BLaER1 treated with 17β-estradiol and CSF1 and Interleukin-3, amounts not matched to agents 10 nM and 100 nM (cell line): ENCODE measurements around the gene CELF5.

Experiments used
- H3K27ac ChIP-seq, 11 experiments: shearing (Covaris generic); formaldehyde crosslinking; 2 replicates each; pipeline ENCODE4 v1.8.1; 2022
- H3K27me3 ChIP-seq, 11 experiments: shearing (Covaris generic); formaldehyde crosslinking; 2 replicates each; pipeline ENCODE4 v1.8.1; 2022
- H3K36me3 ChIP-seq, 11 experiments: shearing (Covaris generic); formaldehyde crosslinking; 2 replicates each; pipeline ENCODE4 v1.8.1; 2022
- H3K4me1 ChIP-seq, 10 experiments: shearing (Covaris generic); formaldehyde crosslinking; 2 replicates each; pipeline ENCODE4 v1.8.1; 2022
- H3K4me2 ChIP-seq, 11 experiments: shearing (Covaris generic); formaldehyde crosslinking; 2 replicates each; pipeline ENCODE4 v1.8.1; 2022
- H3K4me3 ChIP-seq, 10 experiments: shearing (Covaris generic); formaldehyde crosslinking; 2 replicates each; pipeline ENCODE4 v1.8.1; 2022
- H3K9ac ChIP-seq, 11 experiments: shearing (Covaris generic); formaldehyde crosslinking; 2 replicates each; pipeline ENCODE4 v1.8.1; 2022
- H3K9me3 ChIP-seq, 11 experiments: shearing (Covaris generic); formaldehyde crosslinking; replicated peaks in 1 of 11; 2 replicates each; pipeline ENCODE4 v1.8.1; 2022
- H4K20me1 ChIP-seq, 11 experiments: shearing (Covaris generic); formaldehyde crosslinking; 2 replicates each; pipeline ENCODE4 v1.8.1; 2022
- Cebpa-rat ChIP-seq, 11 experiments: shearing (Covaris generic); IDR thresholded peaks; 2 replicates each; pipeline ENCODE4 v1.8.1; 2022

CELF5 gene

GRCh38 chr19:3275583-3276340 lies 51.3 kb downstream of the CELF5 start:
- H3K4me2 ChIP-seq, result peak overlapping the region; percentile 74 to 97 (median 92)
- TF ChIP-seq Cebpa-rat (IDR thresholded peaks at IDR 0.05), result no peak
- H3K4me3 ChIP-seq, result peak overlapping the region; percentile 61 to 75 (median 69)
- peak overlapping the region; percentile 62 to 77 (median 72); a peak in 21 of 22 replicates for H3K9ac ChIP-seq
- no peaks in the 10 kb centered on the region; a peak in 1 of 22 replicates for H3K36me3 ChIP-seq
- peaks cover 10 to 15% (median 12%) of the 10 kb centered on the region in 11 experiments for H3K9me3 ChIP-seq
- peaks cover 6 to 27% (median 16%) of the 10 kb centered on the region in 10 experiments for H3K4me1 ChIP-seq
- peak overlapping the region in 10 of 11 experiments; percentile 23 to 76 (median 60); a peak in 19 of 22 replicates for H3K27ac ChIP-seq
- peaks cover 0 to 6% (median 0%) of the 10 kb centered on the region in 11 experiments; a peak in 2 of 22 replicates for H4K20me1 ChIP-seq
- peaks cover 21 to 32% (median 24%) of the 10 kb centered on the region in 11 experiments for H3K27me3 ChIP-seq

GRCh38 chr19:3276341-3276799 lies 51.9 kb downstream of the CELF5 start:
- no peaks in the 10 kb centered on the region; a peak in 1 of 22 replicates for H3K36me3 ChIP-seq
- peak overlapping the region in 3 of 11 experiments; percentile 27 to 32 (median 27); a peak in 4 of 22 replicates for H3K4me2 ChIP-seq
- H3K9me3 ChIP-seq, result peaks cover 10 to 15% (median 12%) of the 10 kb centered on the region in 11 experiments
- H3K27me3 ChIP-seq, result peaks cover 16 to 26% (median 19%) of the 10 kb centered on the region in 11 experiments
- H4K20me1 ChIP-seq, result peaks cover 0 to 6% (median 0%) of the 10 kb centered on the region in 11 experiments; a peak in 2 of 22 replicates
- H3K4me3 ChIP-seq, result peak overlapping the region in 2 of 10 experiments; percentile 28 to 40; a peak in 1 of 20 replicates
- peaks cover 6 to 27% (median 16%) of the 10 kb centered on the region in 10 experiments for H3K4me1 ChIP-seq
- TF ChIP-seq Cebpa-rat (IDR thresholded peaks at IDR 0.05), result no peak
- no peak overlapping the region for H3K27ac ChIP-seq
- H3K9ac ChIP-seq, result no peak overlapping the region

- TF ChIP-seq Cebpa-rat (IDR thresholded peaks at IDR 0.05), result no peak
- Histone ChIP-seq H3K27ac (no peak overlapping the region), H4K20me1 (peaks cover 0 to 6% (median 0%) of the 10 kb centered on the region in 11 experiments; a peak in 1 of 22 replicates), H3K4me1 (peaks cover 6 to 27% (median 16%) of the 10 kb centered on the region in 10 experiments), H3K9me3 (peaks cover 7 to 10% (median 8%) of the 10 kb centered on the region in 11 experiments), H3K36me3 (no peaks in the 10 kb centered on the region; a peak in 1 of 22 replicates), H3K4me3 (no peak overlapping the region), H3K4me2 (no peak overlapping the region), H3K9ac (no peak overlapping the region), H3K27me3 (peaks cover 3 to 14% (median 6%) of the 10 kb centered on the region in 11 experiments; a peak in 18 of 22 replicates)
Measured at GRCh38 chr19:3277649-3278048, 53.2 kb downstream of the CELF5 start.

GRCh38 chr19:3278294-3278693 lies 53.8 kb downstream of the CELF5 start:
- Histone ChIP-seq H3K4me3 (no peak overlapping the region), H3K36me3 (no peaks in the 10 kb centered on the region), H3K9ac (no peak overlapping the region), H3K4me2 (no peak overlapping the region), H3K9me3 (peaks cover under 1 to 3% (median 2%) of the 10 kb centered on the region in 11 experiments; a peak in 19 of 22 replicates), H3K27ac (no peak overlapping the region), H3K27me3 (peaks cover 0 to 7% (median under 1%) of the 10 kb centered on the region in 11 experiments; a peak in 6 of 22 replicates), H4K20me1 (peaks cover 0 to 6% (median 0%) of the 10 kb centered on the region in 11 experiments; a peak in 1 of 22 replicates), H3K4me1 (peaks cover 6 to 24% (median 16%) of the 10 kb centered on the region in 10 experiments)
- no peak for TF ChIP-seq Cebpa-rat (IDR thresholded peaks at IDR 0.05)

- peaks cover 0 to 3% (median 0%) of the 10 kb centered on the region in 11 experiments; a peak in 1 of 22 replicates for H3K27me3 ChIP-seq
Measured at GRCh38 chr19:3278749-3279148, 54.3 kb downstream of the CELF5 start.

GRCh38 chr19:3279306-3279705 lies 54.8 kb downstream of the CELF5 start:
- Histone ChIP-seq H3K36me3 (no peaks in the 10 kb centered on the region), H3K4me1 (peaks cover 6 to 14% (median 13%) of the 10 kb centered on the region in 10 experiments), H3K4me3 (no peak overlapping the region), H3K9me3 (no peaks in the 10 kb centered on the region), H4K20me1 (no peaks in the 10 kb centered on the region), H3K27ac (no peak overlapping the region), H3K27me3 (no peaks in the 10 kb centered on the region), H3K9ac (no peak overlapping the region), H3K4me2 (no peak overlapping the region)
- TF ChIP-seq Cebpa-rat (IDR thresholded peaks at IDR 0.05), result no peak

More at GRCh38 chr19:3278749-3279148, 54.3 kb downstream of the CELF5 start:
- no peak overlapping the region for H3K27ac ChIP-seq
- TF ChIP-seq Cebpa-rat (IDR thresholded peaks at IDR 0.05), result no peak
- H3K9ac ChIP-seq, result no peak overlapping the region
- no peak overlapping the region for H3K4me2 ChIP-seq
- peaks cover 0 to 4% (median 0%) of the 10 kb centered on the region in 11 experiments; a peak in 1 of 22 replicates for H4K20me1 ChIP-seq
- no peak overlapping the region for H3K4me3 ChIP-seq
- H3K9me3 ChIP-seq, result no peaks in the 10 kb centered on the region
- no peaks in the 10 kb centered on the region for H3K36me3 ChIP-seq
- H3K4me1 ChIP-seq, result peaks cover 6 to 20% (median 16%) of the 10 kb centered on the region in 10 experiments

GRCh38 chr19:3281026-3281425 lies 56.6 kb downstream of the CELF5 start:
- TF ChIP-seq Cebpa-rat (IDR thresholded peaks at IDR 0.05), result no peak

GRCh38 chr19:3282155-3282554 lies 57.7 kb downstream of the CELF5 start:
- no peaks in the 10 kb centered on the region for H3K36me3 ChIP-seq

More at GRCh38 chr19:3281026-3281425, 56.6 kb downstream of the CELF5 start:
- Histone ChIP-seq H3K4me1 (no peaks in the 10 kb centered on the region), H3K9ac (no peak overlapping the region), H3K9me3 (peaks cover 0 to 3% (median 0%) of the 10 kb centered on the region in 11 experiments; a peak in 2 of 22 replicates), H4K20me1 (no peaks in the 10 kb centered on the region), H3K27ac (no peak overlapping the region), H3K4me3 (no peak overlapping the region), H3K4me2 (no peak overlapping the region), H3K27me3 (no peaks in the 10 kb centered on the region), H3K36me3 (no peaks in the 10 kb centered on the region)

GRCh38 chr19:3282564-3282963 lies 58.1 kb downstream of the CELF5 start:
- H3K27me3 ChIP-seq, result no peaks in the 10 kb centered on the region
- H3K9me3 ChIP-seq, result peaks cover 0 to 9% (median 0%) of the 10 kb centered on the region in 11 experiments; a peak in 3 of 22 replicates
- no peak overlapping the region for H3K4me2 ChIP-seq
- no peak overlapping the region for H3K9ac ChIP-seq
- H3K27ac ChIP-seq, result no peak overlapping the region
- no peak for TF ChIP-seq Cebpa-rat (IDR thresholded peaks at IDR 0.05)
- H4K20me1 ChIP-seq, result no peaks in the 10 kb centered on the region
- no peaks in the 10 kb centered on the region for H3K4me1 ChIP-seq
- no peaks in the 10 kb centered on the region for H3K36me3 ChIP-seq
- no peak overlapping the region for H3K4me3 ChIP-seq

More at GRCh38 chr19:3282155-3282554, 57.7 kb downstream of the CELF5 start:
- TF ChIP-seq Cebpa-rat (IDR thresholded peaks at IDR 0.05), result no peak
- peaks cover 0 to 9% (median 0%) of the 10 kb centered on the region in 11 experiments; a peak in 3 of 22 replicates for H3K9me3 ChIP-seq
- H3K4me3 ChIP-seq, result no peak overlapping the region
- no peaks in the 10 kb centered on the region for H3K27me3 ChIP-seq
- no peaks in the 10 kb centered on the region for H4K20me1 ChIP-seq
- H3K9ac ChIP-seq, result no peak overlapping the region
- no peak overlapping the region for H3K27ac ChIP-seq
- H3K4me1 ChIP-seq, result no peaks in the 10 kb centered on the region
- H3K4me2 ChIP-seq, result no peak overlapping the region
